HG02642 (cell line): ENCODE measurements around the gene HACE1.
"Not testable (repeated sequence)": the region's sequence is repeated elsewhere in the genome, so short reads cannot be mapped to it uniquely, and the experiment has no call there.

ENCODE experiments used
- ATAC-seq: cut with Tn5 transposase; IDR thresholded peaks from one replicate; pipeline ENCODE4 v1.9.1; 2021; ENCODE audit warnings: mild to moderate bottlenecking; ENCODE audit not compliant: unreplicated experiment, poor library complexity

Gene HACE1

DNA sequence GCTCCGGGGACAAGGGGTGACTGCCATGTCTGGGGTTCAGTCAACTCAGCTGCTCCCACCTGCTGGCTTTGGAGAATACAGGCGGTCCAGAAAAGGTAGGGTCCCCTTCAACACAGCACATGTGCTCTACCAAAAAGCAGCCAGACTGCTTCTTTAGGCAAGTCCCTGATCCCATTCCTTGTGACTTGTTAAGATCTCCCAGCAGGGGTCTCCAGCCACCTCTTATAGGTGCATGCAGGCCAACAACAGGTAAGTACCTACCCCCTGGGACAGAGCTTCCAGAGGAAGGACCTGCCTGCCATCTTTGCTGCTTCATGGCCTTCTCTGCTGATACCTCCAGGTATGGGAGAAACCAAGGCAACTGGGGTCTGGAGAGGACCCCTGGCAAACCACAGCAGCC, 106.5 kb downstream of the HACE1 start:
- ATAC-seq: no peak

GRCh38 chr6:104750449-104750848, 109.3 kb downstream of the HACE1 start:
- no peak for ATAC-seq

DNA sequence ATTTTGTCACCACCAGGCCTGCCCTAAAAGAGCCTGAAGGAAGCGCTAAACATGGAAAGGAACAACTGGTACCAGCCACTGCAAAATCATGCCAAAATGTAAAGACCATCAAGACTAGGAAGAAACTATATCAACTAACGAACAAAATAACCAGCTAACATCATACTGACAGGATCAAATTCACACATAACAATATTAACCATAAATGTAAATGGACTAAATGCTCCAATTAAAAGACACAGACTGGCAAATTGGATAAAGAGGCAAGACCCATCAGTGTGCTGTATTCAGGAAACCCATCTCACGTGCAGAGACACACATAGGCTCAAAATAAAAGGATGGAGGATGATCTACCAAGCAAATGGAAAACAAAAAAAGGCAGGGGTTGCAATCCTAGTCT, 120.6 kb downstream of the HACE1 start:
- ATAC-seq: not testable (repeated sequence)

DNA sequence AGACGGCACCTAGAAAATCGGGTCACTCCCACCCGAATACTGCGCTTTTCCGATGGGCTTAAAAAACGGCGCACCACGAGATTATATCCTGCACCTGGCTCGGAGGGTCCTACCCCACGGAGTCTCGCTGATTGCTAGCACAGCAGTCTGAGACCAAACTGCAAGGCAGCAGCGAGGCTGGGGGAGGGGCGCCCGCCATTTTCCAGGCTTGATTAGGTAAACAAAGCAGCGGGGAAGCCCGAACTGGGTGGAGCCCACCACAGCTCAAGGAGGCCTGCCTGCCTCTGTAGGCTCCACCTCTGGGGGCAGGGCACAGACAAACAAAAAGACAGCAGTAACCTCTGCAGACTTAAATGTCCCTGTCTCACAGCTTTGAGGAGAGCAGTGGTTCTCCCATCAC, 122.2 kb downstream of the HACE1 start:
- not testable (repeated sequence) for ATAC-seq

DNA sequence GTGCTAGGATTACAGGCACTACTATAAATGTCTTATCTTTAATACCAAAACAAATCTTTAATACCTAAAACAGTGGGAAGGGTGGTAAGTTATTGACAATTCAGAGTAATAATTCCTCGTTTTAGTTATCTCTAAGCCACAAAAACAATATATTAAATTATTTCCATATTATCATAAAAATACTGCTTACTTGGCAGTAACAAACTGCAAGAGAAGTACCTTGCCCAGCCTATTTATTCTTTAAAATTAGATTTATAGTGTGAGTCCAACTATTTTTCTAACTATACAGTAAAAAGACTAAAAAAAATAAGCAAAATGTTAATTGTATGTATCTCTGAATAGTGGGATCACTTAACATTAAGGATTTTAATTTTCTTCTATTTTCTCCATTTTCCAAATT, 123.2 kb downstream of the HACE1 start:
- ATAC-seq: no peak

GRCh38 chr6:104730450-104730849, 129.3 kb downstream of the HACE1 start:
- no peak for ATAC-seq

GRCh38 chr6:104729433-104729832, 130.3 kb downstream of the HACE1 start:
- no peak for ATAC-seq

DNA sequence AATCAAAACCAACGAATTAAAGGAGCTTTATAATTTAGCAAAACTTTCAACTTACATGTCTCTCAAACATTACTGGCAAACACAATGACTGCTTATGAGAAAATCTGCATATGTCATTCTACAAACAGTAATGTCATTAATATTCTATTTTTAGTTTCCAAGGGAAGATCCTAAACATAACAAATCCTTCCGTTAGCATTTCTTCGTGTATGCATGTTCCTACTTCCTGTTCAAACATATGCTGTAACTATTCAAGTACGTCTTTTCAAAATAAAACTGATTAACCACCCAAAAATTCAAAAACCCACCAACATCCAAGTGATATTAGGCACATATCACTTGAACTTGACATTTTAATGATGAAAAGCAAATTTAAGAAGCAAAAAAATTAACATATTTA, 131.3 kb downstream of the HACE1 start:
- ATAC-seq: no peak

GRCh38 chr6:104718672-104719071, 141.0 kb downstream of the HACE1 start:
- no peak for ATAC-seq

DNA sequence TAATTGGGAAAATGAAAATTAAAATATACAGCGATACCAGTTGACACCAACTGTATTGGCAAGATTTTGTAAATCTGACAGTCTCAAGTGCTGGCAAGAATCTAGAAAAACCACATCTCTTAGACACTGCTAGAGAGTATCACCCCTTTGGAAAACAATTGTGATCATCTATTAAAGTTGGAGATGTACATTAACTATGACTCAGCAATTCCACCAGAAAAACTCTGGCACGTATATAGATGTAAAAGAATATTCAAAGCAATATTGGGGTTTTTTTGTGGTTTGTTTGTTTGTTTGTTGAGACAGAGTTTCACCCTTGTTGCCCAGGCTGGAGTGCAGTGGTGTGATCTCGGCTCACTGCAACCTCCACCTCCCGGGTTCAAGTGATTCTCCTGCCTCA, 142.9 kb downstream of the HACE1 start:
- no peak for ATAC-seq

- no peak for ATAC-seq
Observed at GRCh38 chr6:104714796-104715195, 144.9 kb downstream of the HACE1 start.

- ATAC-seq: no peak
Observed at GRCh38 chr6:104713982-104714381, 145.7 kb downstream of the HACE1 start.

DNA sequence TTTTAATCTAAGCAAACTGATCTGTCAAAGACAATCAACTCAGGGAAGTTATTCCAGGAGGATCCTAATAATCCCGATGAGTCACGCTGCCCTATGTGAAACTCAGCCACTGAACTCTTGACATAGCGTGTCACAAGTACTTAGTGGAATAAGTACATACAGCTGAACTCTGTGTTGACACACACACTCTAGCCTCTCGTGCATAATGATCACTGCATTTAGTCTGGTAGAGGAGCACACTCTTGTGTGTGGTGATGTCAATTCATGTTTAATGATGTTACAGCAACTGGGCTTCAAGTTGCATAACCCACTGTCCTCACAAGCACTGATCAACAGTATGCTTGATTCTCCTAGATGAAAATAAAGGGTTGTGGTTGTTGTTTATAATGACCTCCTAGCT, 148.3 kb downstream of the HACE1 start:
- ATAC-seq: no peak

DNA sequence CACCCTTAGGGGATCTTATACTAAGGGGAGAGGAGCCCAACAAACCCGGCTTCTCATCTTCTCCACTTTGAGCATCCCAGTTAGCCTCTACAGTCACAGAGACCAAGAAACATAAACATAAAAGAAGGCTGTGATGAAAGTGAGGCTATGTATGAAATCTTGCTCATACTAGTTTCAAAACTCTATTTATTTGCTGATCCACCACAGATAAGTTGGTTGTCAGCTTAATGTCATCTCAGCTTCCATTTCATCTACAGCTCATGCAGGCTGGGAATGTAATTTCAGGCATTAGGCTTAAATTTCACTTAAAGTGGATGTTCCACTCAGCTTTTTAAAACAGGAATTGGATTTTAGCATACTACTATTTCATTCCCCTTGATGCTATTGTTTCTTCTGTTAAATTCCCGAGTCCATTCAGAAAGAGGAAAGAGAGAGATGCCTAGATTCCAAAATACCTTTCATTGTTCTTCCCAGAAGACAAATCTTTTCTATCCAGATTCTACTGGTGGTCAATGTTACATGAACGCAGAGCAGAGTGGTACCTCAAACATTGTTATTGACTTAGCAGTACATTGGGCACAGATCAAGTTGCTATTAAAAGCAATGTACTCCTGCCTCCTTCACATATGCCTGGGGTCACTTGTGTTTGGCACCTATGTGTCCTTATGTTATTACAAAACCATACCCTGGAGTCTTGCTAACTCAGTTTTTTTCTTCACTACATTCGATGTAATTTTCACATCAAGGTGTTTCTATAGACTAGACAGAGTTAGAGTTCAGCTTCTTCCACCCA, 149.0 kb downstream of the HACE1 start:
- no peak for ATAC-seq

- ATAC-seq: no peak
Observed at GRCh38 chr6:104705916-104706442, 153.7 kb downstream of the HACE1 start.

DNA sequence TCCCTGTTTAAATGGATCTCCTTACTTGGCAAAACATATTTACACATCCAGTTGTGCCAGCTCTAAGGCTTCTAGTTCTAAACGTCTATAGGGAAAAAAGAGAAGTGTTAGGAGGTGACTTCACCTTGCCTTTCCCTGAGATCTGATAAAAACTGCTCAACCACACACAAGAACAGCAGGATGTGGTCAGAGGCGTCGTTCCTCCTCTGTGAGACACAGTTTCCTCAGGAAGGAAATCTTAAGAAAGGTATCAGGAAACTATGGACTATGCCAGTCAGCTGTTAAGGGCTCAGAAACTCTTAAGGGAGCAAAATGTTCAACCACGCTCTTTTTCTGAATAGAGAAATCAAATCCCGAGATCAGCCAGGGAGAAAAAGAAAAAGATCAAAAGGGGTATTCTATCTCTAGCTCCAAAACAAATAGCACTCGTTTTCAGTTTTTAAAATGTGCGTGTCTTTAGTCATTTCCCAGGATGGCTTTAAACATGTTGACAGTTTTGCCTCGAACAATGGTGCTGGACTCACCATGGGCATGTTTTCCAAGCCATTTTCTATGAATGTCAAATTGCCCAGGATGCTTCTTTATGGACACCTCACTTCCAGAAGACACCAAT, 154.5 kb downstream of the HACE1 start:
- ATAC-seq: no peak

DNA sequence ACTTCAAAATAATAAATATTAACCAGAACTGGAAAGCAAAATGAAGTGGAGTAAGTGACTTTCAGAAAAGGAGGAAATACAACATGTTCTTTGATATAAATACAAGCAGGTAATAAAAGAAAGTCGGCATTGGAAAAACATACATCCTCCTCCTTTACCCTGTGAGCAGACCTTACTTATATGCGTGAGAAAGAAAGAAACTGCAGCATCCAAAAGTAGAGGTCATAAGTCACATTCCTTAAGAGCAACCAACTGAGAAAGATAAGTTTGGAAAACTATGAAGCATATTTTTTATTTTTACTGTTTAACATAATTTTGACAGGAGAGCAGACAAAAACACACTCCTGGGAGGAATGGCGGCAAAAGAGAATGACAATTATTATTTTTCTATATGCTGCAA, 155.5 kb downstream of the HACE1 start:
- ATAC-seq: no peak

GRCh38 chr6:104702126-104702841, 157.4 kb downstream of the HACE1 start:
- no peak for ATAC-seq

DNA sequence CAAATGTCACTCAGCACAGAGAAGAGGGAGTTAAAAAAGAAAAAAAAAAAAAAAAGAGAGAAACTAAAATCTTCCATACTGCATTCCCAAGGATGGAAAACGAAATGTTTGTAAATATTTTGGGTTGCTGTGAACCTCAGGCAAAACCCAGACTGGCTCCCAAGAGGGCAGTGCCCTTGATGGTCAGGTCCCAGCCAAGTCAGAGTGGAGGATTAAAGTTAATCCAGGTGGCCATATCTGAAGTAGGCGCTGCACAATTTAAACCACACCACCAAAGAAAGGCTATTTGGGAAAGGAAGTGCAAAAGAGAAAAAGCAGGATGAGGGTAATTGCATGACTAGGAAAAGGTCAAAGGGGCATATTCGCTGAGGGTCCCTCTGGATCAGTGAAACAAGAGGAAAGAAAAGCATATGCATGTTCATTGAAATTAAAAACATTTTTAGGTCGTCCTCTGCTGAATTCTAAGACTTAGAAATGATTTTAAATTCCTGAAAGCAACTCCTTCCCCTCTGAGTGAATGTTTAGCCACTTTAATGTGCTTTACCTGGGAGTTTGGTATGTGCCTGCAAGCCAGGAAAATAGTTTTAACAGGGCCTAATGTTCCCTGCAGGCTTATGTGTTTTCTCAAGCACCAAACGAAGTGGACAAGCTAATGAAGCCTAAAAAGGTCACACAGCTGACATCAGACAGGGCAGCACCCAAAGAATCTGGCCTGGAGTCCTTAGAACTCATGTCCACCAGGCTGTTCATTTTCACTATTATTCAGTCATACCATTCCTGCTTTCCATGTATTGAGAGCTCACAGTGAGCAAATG, 159.1 kb downstream of the HACE1 start:
- no peak for ATAC-seq

DNA sequence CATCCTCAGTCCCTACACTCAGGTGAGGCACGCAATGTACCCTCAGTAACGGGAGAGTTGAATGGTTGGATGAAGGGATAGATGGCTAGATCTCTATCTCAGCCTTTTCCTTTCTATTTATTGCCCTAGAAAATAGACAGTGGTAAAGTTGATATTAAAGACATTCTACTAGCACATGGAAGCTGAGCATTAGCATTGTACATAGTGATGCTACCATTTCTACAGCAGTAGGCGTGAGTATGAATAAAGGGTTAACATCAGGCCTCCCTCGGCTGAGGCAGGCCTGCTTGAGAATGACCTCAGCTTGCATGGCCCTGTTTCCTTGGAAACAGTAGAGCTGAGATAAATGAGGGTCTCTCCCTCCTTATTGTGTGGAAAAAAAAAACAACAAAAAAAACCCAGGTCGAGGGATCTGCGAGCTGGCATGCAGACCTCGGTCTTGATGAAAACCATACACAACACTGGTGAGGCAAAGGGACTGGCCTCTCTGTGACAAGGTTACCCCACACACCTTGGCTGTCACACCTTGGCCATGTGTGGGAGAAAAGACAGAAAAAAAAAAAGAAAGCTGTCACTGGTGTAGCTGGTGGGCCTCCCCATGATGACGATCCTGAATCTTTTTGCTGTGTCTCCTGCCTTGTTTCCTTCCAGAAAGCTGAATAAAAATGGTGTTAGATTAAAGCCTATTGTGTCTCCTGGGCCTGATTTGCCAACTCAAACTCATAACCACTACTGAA, 160.0 kb downstream of the HACE1 start:
- ATAC-seq: no peak
